ENCODE measurements around the gene CYLD.

CYLD gene

GRCh38 chr16:50842589-50842988, 100.7 kb downstream of the CYLD start:
- no peak for DNase-seq (ENCODE audit: low read depth in 2 of 2)

GRCh38 chr16:50844840-50845239, 103.0 kb downstream of the CYLD start:
- DNase-seq (ENCODE audit: low read depth in 2 of 2) = no peak

- no peak for DNase-seq (ENCODE audit: low read depth in 2 of 2)
Measured at GRCh38 chr16:50845296-50845695, 103.4 kb downstream of the CYLD start.

- DNase-seq (ENCODE audit: low read depth in 2 of 2) = no peak
Measured at GRCh38 chr16:50846511-50846910, 104.6 kb downstream of the CYLD start.

GRCh38 chr16:50847166-50847565, 105.3 kb downstream of the CYLD start:
- DNase-seq (ENCODE audit: low read depth in 2 of 2) = no peak

GRCh38 chr16:50848755-50849514, 107.0 kb downstream of the CYLD start:
- no peak for DNase-seq (ENCODE audit: low read depth in 2 of 2)
